HuH-7 (cell line): ENCODE results near the gene MUC5AC.

Source experiments
- DNase-seq: peaks from one replicate; pipeline ENCODE4 v3.0.0; 2011; ENCODE audit warnings: low spot score

Gene MUC5AC

GRCh38 chr11:1225386-1226225, 67.9 kb downstream of the MUC5AC start:
- DNase-seq: no peak

DNA sequence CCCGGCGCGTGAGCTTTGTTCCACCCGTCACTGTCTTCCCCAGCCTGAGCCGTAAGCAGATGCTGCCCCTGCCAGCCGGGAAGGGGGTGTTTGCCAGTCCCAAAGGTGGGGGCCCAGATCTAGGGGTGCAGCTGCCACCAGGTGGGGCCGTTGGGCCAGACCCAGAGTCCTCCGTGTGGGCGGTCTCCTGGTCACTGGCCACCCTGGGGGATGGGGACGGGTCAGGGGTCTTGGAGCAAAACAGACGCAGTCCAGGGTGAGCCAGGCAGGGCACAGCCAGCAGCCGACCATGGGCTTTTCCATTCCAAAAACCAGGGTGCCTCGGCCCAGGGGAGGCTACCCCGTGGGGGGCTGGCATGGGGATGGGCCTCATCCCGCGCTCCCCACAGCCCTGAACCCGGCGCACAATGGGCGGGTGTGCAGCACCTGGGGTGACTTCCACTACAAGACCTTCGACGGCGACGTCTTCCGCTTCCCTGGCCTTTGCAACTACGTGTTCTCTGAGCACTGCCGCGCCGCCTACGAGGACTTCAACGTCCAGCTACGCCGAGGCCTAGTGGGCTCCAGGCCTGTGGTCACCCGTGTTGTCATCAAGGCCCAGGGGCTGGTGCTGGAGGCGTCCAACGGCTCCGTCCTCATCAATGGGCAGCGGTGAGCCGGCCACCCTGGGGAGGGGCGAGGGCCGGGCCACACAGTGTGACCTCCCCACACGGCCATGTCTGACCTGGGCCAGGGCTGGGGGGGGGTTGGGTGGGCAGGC, 68.7 kb downstream of the MUC5AC start:
- DNase-seq: no peak

DNA sequence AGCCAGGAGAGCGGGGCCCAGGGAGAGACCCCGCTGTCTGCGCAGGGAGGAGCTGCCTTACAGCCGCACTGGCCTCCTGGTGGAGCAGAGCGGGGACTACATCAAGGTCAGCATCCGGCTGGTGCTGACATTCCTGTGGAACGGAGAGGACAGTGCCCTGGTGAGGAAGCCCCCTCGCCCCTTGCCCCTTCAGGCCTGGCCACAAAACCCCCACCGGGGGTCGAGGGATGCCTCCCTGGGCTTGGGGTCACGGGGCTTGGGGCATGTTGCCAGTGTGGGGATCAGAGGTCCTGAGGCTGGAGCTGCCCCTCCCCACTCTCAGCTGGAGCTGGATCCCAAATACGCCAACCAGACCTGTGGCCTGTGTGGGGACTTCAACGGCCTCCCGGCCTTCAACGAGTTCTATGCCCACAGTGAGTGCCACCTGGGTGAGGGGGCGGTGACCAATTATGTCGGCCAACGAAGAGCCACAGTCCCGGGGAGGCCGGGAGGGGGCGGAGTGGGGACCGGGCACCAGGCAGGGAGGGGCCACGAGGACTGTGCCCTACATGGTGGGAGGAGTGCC, 69.3 kb downstream of the MUC5AC start:
- peak; percentile 90 for DNase-seq

GRCh38 chr11:1227551-1228100, 69.9 kb downstream of the MUC5AC start:
- no peak for DNase-seq

DNA sequence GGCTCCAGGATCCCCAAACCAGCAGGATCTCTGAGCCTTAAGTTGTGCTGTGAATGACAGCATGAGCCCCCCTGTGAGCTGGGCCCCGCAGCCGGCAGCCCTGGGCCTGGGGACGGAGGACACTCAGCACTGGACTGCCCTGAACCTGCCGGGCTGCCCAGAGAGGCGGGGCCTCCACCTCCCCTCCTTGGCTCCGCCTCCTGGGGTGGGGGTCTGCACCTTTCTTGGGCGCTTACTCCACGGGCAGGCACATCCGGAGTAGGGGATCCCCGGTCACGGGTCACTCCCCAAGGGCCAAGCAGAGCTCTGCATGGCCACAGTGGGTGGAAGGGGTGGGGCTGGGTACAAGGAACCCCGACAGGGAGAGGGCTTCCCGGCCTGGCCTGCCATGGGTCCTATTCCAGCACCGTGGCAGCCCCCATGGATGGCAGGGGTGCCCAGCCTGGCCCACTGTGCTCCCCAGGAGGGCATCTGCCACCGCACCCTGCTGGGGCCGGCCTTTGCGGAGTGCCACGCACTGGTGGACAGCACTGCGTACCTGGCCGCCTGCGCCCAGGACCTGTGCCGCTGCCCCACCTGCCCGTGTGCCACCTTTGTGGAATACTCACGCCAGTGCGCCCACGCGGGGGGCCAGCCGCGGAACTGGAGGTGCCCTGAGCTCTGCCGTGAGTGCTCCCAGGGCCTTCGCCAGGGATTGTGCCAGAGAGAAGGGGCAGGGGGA, 70.5 kb downstream of the MUC5AC start:
- DNase-seq: no peak

DNA sequence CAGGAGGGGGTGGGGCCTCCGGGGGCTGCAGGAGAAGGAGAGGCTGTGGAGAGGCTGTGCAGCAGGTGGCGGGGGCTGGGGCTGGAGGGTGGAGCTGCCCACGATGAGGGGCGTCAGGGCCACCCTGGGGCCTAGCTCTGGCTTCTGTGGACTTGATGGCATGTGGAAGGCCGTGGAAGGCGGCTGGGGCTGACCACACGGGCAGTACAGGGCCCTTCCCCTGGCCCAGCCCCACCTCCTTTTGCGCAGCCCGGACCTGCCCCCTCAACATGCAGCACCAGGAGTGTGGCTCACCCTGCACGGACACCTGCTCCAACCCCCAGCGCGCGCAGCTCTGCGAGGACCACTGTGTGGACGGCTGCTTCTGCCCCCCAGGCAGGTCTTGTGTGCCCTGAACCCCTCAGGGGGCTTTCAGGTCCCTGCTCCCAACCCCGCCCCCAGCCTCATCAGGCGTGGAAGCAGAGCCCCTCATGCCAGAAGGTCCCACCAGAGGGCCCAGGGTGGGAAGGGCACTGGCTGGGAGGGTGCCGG, 71.2 kb downstream of the MUC5AC start:
- DNase-seq: no peak

DNA sequence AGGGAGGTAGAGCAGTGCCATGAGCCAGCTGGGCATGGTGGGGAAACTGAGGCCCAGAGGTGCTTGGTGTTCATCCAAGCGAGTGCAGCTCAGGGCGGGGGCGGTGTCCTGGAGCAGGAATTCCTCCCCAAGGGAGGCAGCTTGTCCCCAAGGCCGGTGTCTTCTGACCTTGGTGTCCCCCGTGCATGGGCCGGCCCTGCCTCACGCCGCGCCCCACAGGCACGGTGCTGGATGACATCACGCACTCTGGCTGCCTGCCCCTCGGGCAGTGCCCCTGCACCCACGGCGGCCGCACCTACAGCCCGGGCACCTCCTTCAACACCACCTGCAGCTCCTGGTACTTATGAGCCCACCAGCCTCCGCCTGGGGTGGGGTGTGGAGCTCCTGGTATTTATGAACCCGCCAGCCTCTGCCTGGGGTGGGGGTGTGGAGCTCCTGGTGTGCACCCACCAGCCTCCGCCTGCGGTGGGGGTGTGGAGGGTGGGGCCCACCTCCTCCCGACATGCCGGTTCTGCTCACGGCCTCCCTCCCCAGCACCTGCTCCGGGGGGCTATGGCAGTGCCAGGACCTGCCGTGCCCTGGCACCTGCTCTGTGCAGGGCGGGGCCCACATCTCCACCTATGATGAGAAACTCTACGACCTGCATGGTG, 71.8 kb downstream of the MUC5AC start:
- DNase-seq: no peak

DNA sequence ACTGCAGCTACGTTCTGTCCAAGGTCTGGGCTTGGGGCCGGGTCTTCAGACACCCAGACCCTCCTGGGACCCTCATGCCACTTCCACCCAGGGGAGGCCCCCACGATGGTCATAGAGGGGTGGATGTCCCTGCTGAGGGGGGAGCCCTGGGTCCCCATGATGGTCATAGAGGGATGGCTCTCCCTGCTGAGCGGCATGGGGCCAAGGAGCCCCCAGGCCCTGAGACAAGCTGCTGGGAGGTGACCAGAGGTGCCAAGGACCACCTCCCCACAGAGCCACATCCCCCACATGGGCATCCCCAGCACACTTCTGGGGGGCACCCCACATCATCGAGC, 72.3 kb downstream of the MUC5AC start:
- no peak for DNase-seq

DNA sequence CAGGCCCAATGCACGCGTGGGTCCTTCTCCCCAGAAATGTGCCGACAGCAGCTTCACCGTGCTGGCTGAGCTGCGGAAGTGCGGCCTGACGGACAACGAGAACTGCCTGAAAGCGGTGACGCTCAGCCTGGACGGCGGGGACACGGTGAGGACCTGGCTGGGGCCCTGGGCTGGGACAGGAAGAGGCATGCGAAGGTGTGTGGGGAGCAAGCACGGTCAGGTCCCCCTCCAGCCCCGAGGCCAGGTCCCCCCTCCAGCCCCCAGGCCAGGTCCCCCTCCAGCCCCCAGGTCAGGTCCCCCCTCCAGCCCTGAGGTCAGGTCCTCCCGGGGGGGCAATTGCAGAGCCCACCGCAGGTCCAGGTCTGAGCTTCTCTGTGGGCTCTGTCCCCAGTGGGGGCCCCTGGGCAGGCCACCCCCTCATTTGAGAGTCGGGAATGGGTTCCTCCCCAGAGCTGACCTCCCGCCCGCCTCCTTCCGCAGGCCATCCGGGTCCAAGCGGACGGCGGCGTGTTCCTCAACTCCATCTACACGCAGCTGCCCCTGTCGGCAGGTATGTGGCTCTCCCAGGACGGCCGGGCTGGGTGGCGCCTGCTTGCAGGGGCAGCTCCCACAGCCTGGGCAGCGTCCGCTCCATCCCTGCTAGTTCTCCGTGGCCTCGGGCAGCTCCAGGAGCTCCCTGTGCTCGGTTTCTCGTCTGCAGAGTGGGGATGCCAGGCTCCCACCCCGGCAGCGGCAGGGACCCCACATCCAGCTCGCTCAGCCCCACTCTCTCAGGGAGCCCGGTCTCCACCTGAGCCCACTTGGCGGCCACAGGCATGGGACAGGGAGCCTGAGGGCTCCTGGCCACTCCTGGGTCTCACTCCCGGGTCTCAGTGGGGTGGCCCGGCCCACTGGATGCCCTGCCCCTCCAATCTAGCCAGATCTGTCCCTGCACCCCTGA, 73.0 kb downstream of the MUC5AC start:
- DNase-seq: no peak

DNA sequence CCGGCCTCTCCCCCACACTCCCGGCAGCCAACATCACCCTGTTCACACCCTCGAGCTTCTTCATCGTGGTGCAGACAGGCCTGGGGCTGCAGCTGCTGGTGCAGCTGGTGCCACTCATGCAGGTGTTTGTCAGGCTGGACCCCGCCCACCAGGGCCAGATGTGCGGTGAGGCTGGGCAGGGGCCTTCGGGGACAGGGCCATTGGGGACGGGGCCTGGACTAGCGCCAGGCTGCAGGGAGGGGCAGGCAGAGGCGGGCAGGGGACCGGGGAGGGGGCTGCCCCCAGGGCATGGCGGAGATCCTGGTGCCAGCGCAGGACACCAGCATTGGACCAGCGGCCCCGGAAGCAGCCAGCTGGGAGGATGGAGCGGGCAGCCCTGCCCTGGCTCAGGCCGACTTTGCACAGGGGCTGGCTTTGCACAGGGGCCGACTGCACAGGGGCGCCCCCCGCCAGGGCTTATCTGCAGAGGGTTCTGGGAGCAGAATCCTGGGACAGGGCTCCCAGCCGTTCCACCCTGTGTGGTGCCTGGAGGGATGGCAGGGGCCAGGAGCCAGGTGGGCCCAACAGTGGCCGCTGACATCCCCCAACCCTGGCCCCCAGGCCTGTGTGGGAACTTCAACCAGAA, 73.8 kb downstream of the MUC5AC start:
- no peak for DNase-seq

GRCh38 chr11:1232021-1232882, 74.5 kb downstream of the MUC5AC start:
- DNase-seq: no peak

- no peak for DNase-seq
These were observed 75.1 kb downstream of the MUC5AC start for GRCh38 chr11:1232883-1233321.

GRCh38 chr11:1233351-1234053, 75.7 kb downstream of the MUC5AC start:
- no peak for DNase-seq

DNA sequence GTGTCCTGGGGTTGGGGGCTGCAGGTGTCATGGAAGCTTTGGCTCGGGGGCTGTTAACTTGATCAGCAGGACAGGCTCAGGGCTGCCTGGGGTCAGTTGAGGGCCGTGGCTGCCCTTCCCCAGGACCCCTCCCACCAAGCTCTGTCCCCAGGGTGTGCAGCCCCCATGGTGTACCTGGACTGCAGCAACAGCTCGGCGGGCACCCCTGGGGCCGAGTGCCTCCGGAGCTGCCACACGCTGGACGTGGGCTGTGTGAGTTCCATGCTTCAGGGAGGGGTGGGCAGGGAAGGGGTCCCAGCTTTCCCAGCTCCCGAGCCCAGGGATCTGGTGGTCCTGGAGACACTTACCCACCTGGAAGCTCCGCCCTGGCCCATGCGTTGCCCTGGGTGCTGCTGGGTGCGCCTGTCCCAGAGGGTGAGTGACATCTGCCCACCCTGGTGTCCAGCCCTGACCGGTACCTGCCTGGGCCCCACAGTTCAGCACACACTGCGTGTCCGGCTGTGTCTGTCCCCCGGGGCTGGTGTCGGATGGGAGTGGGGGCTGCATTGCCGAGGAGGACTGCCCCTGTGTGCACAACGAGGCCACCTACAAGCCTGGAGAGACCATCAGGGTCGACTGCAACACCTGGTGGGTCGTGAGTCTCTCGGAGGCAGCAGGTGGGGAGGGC, 76.4 kb downstream of the MUC5AC start:
- DNase-seq: no peak

GRCh38 chr11:1234771-1235305, 77.1 kb downstream of the MUC5AC start:
- DNase-seq: no peak

DNA sequence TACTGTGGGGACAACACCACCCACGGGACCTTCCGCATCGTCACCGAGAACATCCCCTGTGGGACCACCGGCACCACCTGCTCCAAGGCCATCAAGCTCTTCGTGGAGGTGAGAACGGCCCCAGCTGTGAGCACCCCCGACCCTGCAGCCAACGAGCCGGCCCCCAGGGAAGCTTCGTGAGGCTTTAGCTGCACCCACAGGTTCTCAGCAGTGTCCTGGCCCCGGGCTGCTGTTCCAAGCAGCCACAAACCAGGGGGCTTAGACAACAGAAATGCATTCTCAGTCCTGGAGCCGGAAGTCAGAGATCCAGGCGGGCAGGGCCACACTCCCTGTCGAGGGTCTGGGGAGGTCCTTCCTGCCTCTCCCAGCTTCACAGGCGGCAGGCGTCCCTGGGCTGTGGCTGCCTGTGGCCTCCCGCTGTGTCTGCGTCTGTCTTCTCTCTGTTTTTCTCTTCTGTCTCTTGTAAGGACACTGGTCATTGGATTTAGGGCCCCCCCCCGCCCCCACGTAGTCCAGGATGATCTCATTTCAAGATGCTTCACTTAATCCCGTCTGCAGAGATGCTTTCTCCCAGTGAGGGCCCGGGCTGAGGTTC, 77.7 kb downstream of the MUC5AC start:
- DNase-seq: no peak

DNA sequence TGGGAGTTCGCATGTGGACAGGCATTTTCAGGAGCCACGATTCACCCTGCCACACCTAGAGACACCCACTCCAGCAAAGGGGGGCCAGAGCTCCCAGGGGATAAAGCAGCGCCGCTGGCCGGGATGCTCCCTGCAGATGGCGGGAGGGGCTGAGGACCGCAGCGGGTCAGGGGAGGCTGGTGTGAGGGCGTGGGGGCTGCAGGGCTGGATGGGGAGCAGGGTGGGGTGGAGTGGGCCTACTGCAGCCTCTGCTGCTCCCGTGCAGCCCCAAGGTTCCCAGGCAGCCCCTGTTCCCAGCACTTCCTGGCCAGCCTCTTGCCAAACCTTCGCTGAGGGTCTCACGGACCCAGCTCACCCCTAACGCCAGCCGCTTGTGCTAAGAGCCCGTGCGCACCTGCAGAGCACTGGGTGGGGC, 78.2 kb downstream of the MUC5AC start:
- DNase-seq: no peak
